ENCODE measurements around the gene SYTL3.

DNA sequence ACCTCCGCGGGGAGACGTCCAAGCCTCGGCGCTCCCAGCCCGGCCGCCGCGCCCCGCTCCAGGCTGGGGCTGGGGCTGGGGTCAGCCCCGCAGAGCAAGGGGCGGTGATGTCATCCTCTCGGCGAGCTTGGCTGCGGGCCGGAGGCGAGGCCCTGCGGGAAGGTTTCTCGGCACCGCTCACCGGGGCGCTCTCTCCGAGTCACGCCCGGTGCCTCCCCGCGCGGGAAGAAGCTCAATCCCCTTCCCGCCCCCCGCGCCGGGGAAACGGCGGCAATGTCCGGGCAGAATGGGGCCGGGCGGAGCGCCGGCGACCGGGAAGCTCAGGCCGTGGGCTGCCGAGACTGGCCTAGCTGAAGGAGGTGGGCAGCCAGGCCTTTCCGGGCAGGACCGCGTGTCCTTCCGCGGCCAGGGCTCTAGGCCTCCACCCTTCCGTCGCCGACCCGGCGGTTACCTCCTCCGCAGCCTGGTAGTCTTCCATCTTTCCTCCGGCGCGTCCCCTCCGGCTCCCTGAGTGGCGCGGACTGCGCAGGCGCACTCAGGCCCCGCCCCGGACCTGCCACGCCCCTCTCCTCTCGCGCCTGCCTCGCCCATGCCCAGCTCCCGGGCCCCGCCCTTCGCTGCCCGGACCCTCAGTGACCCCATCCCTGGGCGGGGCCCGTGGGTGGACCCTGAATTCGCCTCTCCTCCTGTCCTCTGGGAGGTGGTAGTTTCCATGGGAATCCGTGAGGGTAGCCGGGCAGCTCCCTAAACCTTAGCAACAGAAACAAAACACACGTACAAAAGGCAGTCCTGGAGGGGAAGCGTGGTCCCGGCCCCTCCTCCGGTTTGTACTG, 5.4 kb upstream of the SYTL3 start, which contains the start of gene DYNLT1:
- TF ChIP-seq RFX5 (IDR thresholded peaks at IDR 0.05; ENCODE audit: low read length) (no peak), POLR2AphosphoS5 (IDR thresholded peaks at IDR 0.05; ENCODE audit: low read depth, low read length) (peak; percentile 89), JUND (IDR thresholded peaks at IDR 0.05) (no peak), NFIC (IDR thresholded peaks at IDR 0.05; ENCODE audit: borderline replicate concordance) (no peak), MAX (IDR thresholded peaks at IDR 0.05; ENCODE audit: low read depth) (no peak), REST (IDR thresholded peaks at IDR 0.05; ENCODE audit: low read depth, low read length) (no peak; the same call in 1 of the 2 replicates), CHD2 (IDR thresholded peaks at IDR 0.05; ENCODE audit: low read length, partially characterized antibody) (no peak), NRF1 (IDR thresholded peaks at IDR 0.05; ENCODE audit: low read depth, low read length) (peak; percentile 69), MXI1 (IDR thresholded peaks at IDR 0.05; ENCODE audit: low read depth, low read length) (peak; percentile 63), MEF2A (IDR thresholded peaks at IDR 0.05; ENCODE audit: borderline replicate concordance, low read depth) (no peak), RAD21 (IDR thresholded peaks at IDR 0.05; ENCODE audit: low read length) (peak; percentile 33), SIN3A (IDR thresholded peaks at IDR 0.05; ENCODE audit: borderline replicate concordance, low read depth, low read length) (peak; percentile 57; the same call in 1 of the 2 replicates)
- TF ChIP-seq, protein P1, sequence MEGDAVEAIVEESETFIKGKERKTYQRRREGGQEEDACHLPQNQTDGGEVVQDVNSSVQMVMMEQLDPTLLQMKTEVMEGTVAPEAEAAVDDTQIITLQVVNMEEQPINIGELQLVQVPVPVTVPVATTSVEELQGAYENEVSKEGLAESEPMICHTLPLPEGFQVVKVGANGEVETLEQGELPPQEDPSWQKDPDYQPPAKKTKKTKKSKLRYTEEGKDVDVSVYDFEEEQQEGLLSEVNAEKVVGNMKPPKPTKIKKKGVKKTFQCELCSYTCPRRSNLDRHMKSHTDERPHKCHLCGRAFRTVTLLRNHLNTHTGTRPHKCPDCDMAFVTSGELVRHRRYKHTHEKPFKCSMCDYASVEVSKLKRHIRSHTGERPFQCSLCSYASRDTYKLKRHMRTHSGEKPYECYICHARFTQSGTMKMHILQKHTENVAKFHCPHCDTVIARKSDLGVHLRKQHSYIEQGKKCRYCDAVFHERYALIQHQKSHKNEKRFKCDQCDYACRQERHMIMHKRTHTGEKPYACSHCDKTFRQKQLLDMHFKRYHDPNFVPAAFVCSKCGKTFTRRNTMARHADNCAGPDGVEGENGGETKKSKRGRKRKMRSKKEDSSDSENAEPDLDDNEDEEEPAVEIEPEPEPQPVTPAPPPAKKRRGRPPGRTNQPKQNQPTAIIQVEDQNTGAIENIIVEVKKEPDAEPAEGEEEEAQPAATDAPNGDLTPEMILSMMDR (IDR thresholded peaks at IDR 0.05): no peak
